Myocyte (in vitro differentiated cells): ENCODE measurements around the gene CFAP300. TPM values are rescaled to one million over a fixed set of nuclear protein-coding genes. Genes with fewer than 3 reads are reported as not detected.

Experiments used
- DNase-seq: peaks from one replicate; pipeline ENCODE4 v3.0.0-alpha.2; 2012; ENCODE audit warnings: low read depth
- total RNA-seq: library from RNA; depleted of rRNA; stranded (reverse); fragments of >200 nt; gene quantifications from 2 replicates; pipeline ENCODE4 v1.2.3, GENCODE V29; 2014

Gene CFAP300
- total RNA-seq, 1 donor from 2014 or later, result 5.4 TPM

- no peak for DNase-seq
Observed at GRCh38 chr11:102119997-102120396, 72.8 kb downstream of the CFAP300 start.

- DNase-seq, result no peak
Observed at GRCh38 chr11:102120437-102120973, 73.3 kb downstream of the CFAP300 start.

- no peak for DNase-seq
Observed at GRCh38 chr11:102121329-102121728, 74.1 kb downstream of the CFAP300 start.

Other genes with a start within 250 kb of the CFAP300 start
- 1.3 and 2.1 TPM in 2 replicates for gene CEP126, start 132.4 kb upstream of the CFAP300 start, total RNA-seq
- not detected in 2 replicates for gene ANGPTL5, start 130.9 kb upstream of the CFAP300 start, total RNA-seq
- gene YAP1, start 63.0 kb downstream of the CFAP300 start, total RNA-seq, result 68.5 and 69.1 TPM in 2 replicates